HAP-1 (cell line): Measurements from ENCODE around the gene TSC22D2.
"Not testable (repeated sequence)": the region's sequence is repeated elsewhere in the genome, so short reads cannot be mapped to it uniquely, and the experiment has no call there.

Source experiments
- DNase-seq, 2 experiments: peaks; one replicate each; pipeline ENCODE4 v3.0.0-alpha.2; 2016 to 2020; ENCODE audit warnings: low spot score in 2 of 2
- H3K27me3 ChIP-seq: fragments of 250-450 bp; sonication (Bioruptor Pico); 2 replicates; pipeline ENCODE4 v1.5.1; 2020; ENCODE audit warnings: low read depth, mild to moderate bottlenecking, moderate library complexity
- H3K36me3 ChIP-seq: fragments of 250-450 bp; sonication (Bioruptor Pico); replicated peaks from 2 replicates; pipeline ENCODE4 v1.5.1; 2020; ENCODE audit warnings: mild to moderate bottlenecking
- H3K4me1 ChIP-seq: fragments of 250-450 bp; sonication (Bioruptor Pico); 2 replicates; pipeline ENCODE4 v1.5.1; 2020; ENCODE audit warnings: mild to moderate bottlenecking
- H3K4me3 ChIP-seq: fragments of 250-450 bp; sonication (Bioruptor Pico); 2 replicates; pipeline ENCODE4 v1.5.1; 2020; ENCODE audit warnings: mild to moderate bottlenecking, moderate library complexity
- H3K9me3 ChIP-seq: fragments of 250-450 bp; sonication (Bioruptor Pico); 2 replicates; pipeline ENCODE4 v1.5.1; 2020; ENCODE audit warnings: mild to moderate bottlenecking, moderate library complexity
- in situ Hi-C: fragments of 300-500 bp; cut with MboI; formaldehyde crosslinking; loops from 3 replicates; pipeline ENCODE4 v1.14.3; 2020; ENCODE audit warnings: low sequenced_read_pairs, inconsistent platforms, mixed read lengths

TSC22D2 gene

GRCh38 chr3:150454622-150455021 lies 46.5 kb downstream of the TSC22D2 start:
- no peaks in the 10 kb centered on the region for H3K9me3 ChIP-seq
- H3K4me3 ChIP-seq: no peak overlapping the region
- in situ Hi-C loops: no loop called here
- H3K4me1 ChIP-seq: peaks cover 9% of the 10 kb centered on the region
- peaks cover 6% of the 10 kb centered on the region for H3K36me3 ChIP-seq
- H3K27me3 ChIP-seq: no peaks in the 10 kb centered on the region
- DNase-seq: no peak

GRCh38 chr3:150455341-150455740 lies 47.2 kb downstream of the TSC22D2 start:
- Histone ChIP-seq H3K4me3 (no peak overlapping the region), H3K4me1 (peaks cover 9% of the 10 kb centered on the region), H3K9me3 (no peaks in the 10 kb centered on the region), H3K27me3 (no peaks in the 10 kb centered on the region), H3K36me3 (peaks cover 6% of the 10 kb centered on the region)
- DNase-seq: no peak
- in situ Hi-C loops: no loop called here

GRCh38 chr3:150458001-150458400 lies 49.9 kb downstream of the TSC22D2 start:
- Histone ChIP-seq H3K9me3 (no peaks in the 10 kb centered on the region), H3K36me3 (peaks cover 6% of the 10 kb centered on the region), H3K4me3 (no peak overlapping the region), H3K4me1 (peaks cover 9% of the 10 kb centered on the region), H3K27me3 (no peaks in the 10 kb centered on the region)
- in situ Hi-C loops: no loop called here
- DNase-seq: no peak

- in situ Hi-C loops: no loop called here
- no peaks in the 10 kb centered on the region for H3K27me3 ChIP-seq
- no peaks in the 10 kb centered on the region for H3K4me1 ChIP-seq
- H3K4me3 ChIP-seq: no peak overlapping the region
- H3K9me3 ChIP-seq: no peaks in the 10 kb centered on the region
- peaks cover 6% of the 10 kb centered on the region for H3K36me3 ChIP-seq
- DNase-seq: no peak
Measured at GRCh38 chr3:150460484-150460883, 52.4 kb downstream of the TSC22D2 start.

- Histone ChIP-seq H3K4me3 (no peak overlapping the region), H3K4me1 (no peaks in the 10 kb centered on the region), H3K36me3 (peaks cover 6% of the 10 kb centered on the region), H3K27me3 (no peaks in the 10 kb centered on the region), H3K9me3 (no peaks in the 10 kb centered on the region)
- in situ Hi-C loops: no loop called here
- DNase-seq: no peak
Measured at GRCh38 chr3:150461399-150461798, 53.3 kb downstream of the TSC22D2 start.

GRCh38 chr3:150462108-150462507 lies 54.0 kb downstream of the TSC22D2 start:
- Histone ChIP-seq H3K9me3 (no peaks in the 10 kb centered on the region), H3K36me3 (peaks cover 6% of the 10 kb centered on the region), H3K4me1 (no peaks in the 10 kb centered on the region), H3K27me3 (no peaks in the 10 kb centered on the region), H3K4me3 (no peak overlapping the region)
- in situ Hi-C loops: no loop called here
- no peak for DNase-seq

- in situ Hi-C loops: no loop called here
- Histone ChIP-seq H3K36me3 (no peaks in the 10 kb centered on the region), H3K9me3 (no peaks in the 10 kb centered on the region), H3K27me3 (no peaks in the 10 kb centered on the region), H3K4me3 (no peak overlapping the region), H3K4me1 (no peaks in the 10 kb centered on the region)
- no peak for DNase-seq
Measured at GRCh38 chr3:150464684-150465083, 56.6 kb downstream of the TSC22D2 start.

GRCh38 chr3:150467381-150467780 lies 59.3 kb downstream of the TSC22D2 start:
- in situ Hi-C loops: no loop called here
- no peak for DNase-seq
- no peaks in the 10 kb centered on the region for H3K27me3 ChIP-seq

GRCh38 chr3:150469031-150469930 lies 61.2 kb downstream of the TSC22D2 start:
- H3K4me3 ChIP-seq: no peak overlapping the region
- no peak for DNase-seq

More at GRCh38 chr3:150467381-150467780, 59.3 kb downstream of the TSC22D2 start:
- H3K36me3 ChIP-seq: no peaks in the 10 kb centered on the region
- H3K4me1 ChIP-seq: no peaks in the 10 kb centered on the region
- no peak overlapping the region for H3K4me3 ChIP-seq
- H3K9me3 ChIP-seq: no peaks in the 10 kb centered on the region

GRCh38 chr3:150469931-150470740 lies 62.0 kb downstream of the TSC22D2 start:
- Histone ChIP-seq H3K4me3 (no peak overlapping the region), H3K36me3 (no peaks in the 10 kb centered on the region), H3K4me1 (no peaks in the 10 kb centered on the region), H3K27me3 (no peaks in the 10 kb centered on the region), H3K9me3 (no peaks in the 10 kb centered on the region)
- DNase-seq: no peak
- in situ Hi-C loops: no loop called here

More at GRCh38 chr3:150469031-150469930, 61.2 kb downstream of the TSC22D2 start:
- H3K9me3 ChIP-seq: no peaks in the 10 kb centered on the region
- H3K36me3 ChIP-seq: no peaks in the 10 kb centered on the region
- H3K27me3 ChIP-seq: no peaks in the 10 kb centered on the region
- in situ Hi-C loops: no loop called here
- H3K4me1 ChIP-seq: no peaks in the 10 kb centered on the region

- Histone ChIP-seq H3K4me1 (no peaks in the 10 kb centered on the region), H3K36me3 (no peaks in the 10 kb centered on the region), H3K9me3 (no peaks in the 10 kb centered on the region), H3K27me3 (no peaks in the 10 kb centered on the region), H3K4me3 (no peak overlapping the region)
- no peak for DNase-seq
- in situ Hi-C loops: no loop called here
Measured at GRCh38 chr3:150472421-150472820, 64.3 kb downstream of the TSC22D2 start.

GRCh38 chr3:150473161-150473560 lies 65.1 kb downstream of the TSC22D2 start:
- DNase-seq, H3K9me3 ChIP-seq, in situ Hi-C loops, H3K4me1 ChIP-seq, H3K4me3 ChIP-seq, H3K36me3 ChIP-seq, H3K27me3 ChIP-seq: not testable (repeated sequence)

- Histone ChIP-seq H3K4me3 (no peak overlapping the region), H3K27me3 (no peaks in the 10 kb centered on the region), H3K4me1 (no peaks in the 10 kb centered on the region), H3K36me3 (no peaks in the 10 kb centered on the region), H3K9me3 (no peaks in the 10 kb centered on the region)
- in situ Hi-C loops: loop anchor here (25.0 kb wide), 1 partner anchor 542 kb away; no protein-coding TSS in a partner anchor
- no peak for DNase-seq
Measured at GRCh38 chr3:150479370-150479769, 71.3 kb downstream of the TSC22D2 start.

- H3K36me3 ChIP-seq: no peaks in the 10 kb centered on the region
- H3K9me3 ChIP-seq: no peaks in the 10 kb centered on the region
- no peaks in the 10 kb centered on the region for H3K4me1 ChIP-seq
- no peaks in the 10 kb centered on the region for H3K27me3 ChIP-seq
- no peak for DNase-seq
- no peak overlapping the region for H3K4me3 ChIP-seq
- in situ Hi-C loops: loop anchor here (25.0 kb wide), 1 partner anchor 544 kb away; no protein-coding TSS in a partner anchor
Measured at GRCh38 chr3:150480877-150481276, 72.8 kb downstream of the TSC22D2 start.
